Peyer's patch (tissue), 4 donors: ENCODE results near the gene ALB. TPM values are rescaled to one million over a fixed set of nuclear protein-coding genes. Genes with fewer than 3 reads are reported as not detected.

ENCODE experiments used
- DNase-seq, 3 donors: peaks; one replicate each; pipeline ENCODE4 v3.0.0-alpha.2; 2017 to 2019
- H3K27ac ChIP-seq, 4 donors: fragments of 200-600 bp; sonication (generic); one replicate each; pipeline ENCODE4 v1.5.1; 2016 to 2019
- H3K27me3 ChIP-seq, 2 donors: fragments of 200-600 bp; sonication (generic); one replicate each; pipeline ENCODE4 v1.5.1; 2019
- H3K36me3 ChIP-seq, 3 donors: fragments of 200-600 bp; sonication (generic); one replicate each; pipeline ENCODE4 v1.5.1; 2016 to 2019
- H3K4me1 ChIP-seq, 4 donors: fragments of 200-600 bp; sonication (generic); one replicate each; pipeline ENCODE4 v1.5.1; 2016 to 2019
- H3K4me3 ChIP-seq, 4 donors: fragments of 200-600 bp; sonication (generic); 1 replicate in 3 of 4; 2 replicates in 1 of 4; pipeline ENCODE4 v1.5.1; 2016 to 2019; ENCODE audit warnings: mild to moderate bottlenecking in 1 of 4
- H3K9me3 ChIP-seq, 4 donors: fragments of 200-600 bp; sonication (generic); one replicate each; pipeline ENCODE4 v1.5.1; 2016 to 2019; ENCODE audit warnings: mild to moderate bottlenecking in 1 of 4
- CTCF ChIP-seq, 6 experiments: fragments of 450-650 bp in 4 of 6; fragments of 200-600 bp in 2 of 6; sonication (generic) in 1 of 6; IDR thresholded peaks; one replicate each; pipeline ENCODE4 v1.5.1; 2017 to 2019; ENCODE audit warnings: antibody characterized with exemption in 6 of 6, mild to moderate bottlenecking in 3 of 6, moderate library complexity in 1 of 6
- POLR2A ChIP-seq, 2 donors: fragments of 450-650 bp; IDR thresholded peaks; one replicate each; pipeline ENCODE4 v1.5.1; 2017; ENCODE audit warnings: antibody characterized with exemption in 2 of 2, mild to moderate bottlenecking in 2 of 2, moderate library complexity in 2 of 2
- total RNA-seq, 4 donors: library from RNA; depleted of rRNA; stranded (reverse); fragments of >200 nt; gene quantifications; one replicate each; pipeline ENCODE4 v1.1.0, GENCODE V29; 2016

The ALB gene
- total RNA-seq, 4 donors from 2014 or later, result 0.66 to 2.5 TPM; not detected in 2

- Histone ChIP-seq H3K4me1 (peaks cover 0 to 2% (median 0%) of the 10 kb centered on the region in 4 donors), H3K27ac (no peak overlapping the region), H3K27me3 (no peaks in the 10 kb centered on the region), H3K4me3 (no peak overlapping the region), H3K9me3 (no peaks in the 10 kb centered on the region), H3K36me3 (no peaks in the 10 kb centered on the region)
- DNase-seq, result no peak
- no peak for TF ChIP-seq CTCF (IDR thresholded peaks at IDR 0.05)
- no peak for TF ChIP-seq POLR2A (IDR thresholded peaks at IDR 0.05)
Measured at GRCh38 chr4:73437558-73437956, 33.5 kb downstream of the ALB start.

GRCh38 chr4:73438048-73438447, 34.0 kb downstream of the ALB start:
- H3K27me3 ChIP-seq, result no peaks in the 10 kb centered on the region
- no peak overlapping the region for H3K27ac ChIP-seq
- H3K36me3 ChIP-seq, result no peaks in the 10 kb centered on the region
- TF ChIP-seq POLR2A (IDR thresholded peaks at IDR 0.05) (no peak), CTCF (IDR thresholded peaks at IDR 0.05) (no peak)
- H3K4me1 ChIP-seq, result no peaks in the 10 kb centered on the region
- no peak overlapping the region for H3K4me3 ChIP-seq
- no peak for DNase-seq
- no peaks in the 10 kb centered on the region for H3K9me3 ChIP-seq

GRCh38 chr4:73438582-73439215, 34.6 kb downstream of the ALB start:
- Histone ChIP-seq H3K27ac (no peak overlapping the region), H3K36me3 (no peaks in the 10 kb centered on the region), H3K27me3 (no peaks in the 10 kb centered on the region), H3K9me3 (no peaks in the 10 kb centered on the region), H3K4me1 (no peaks in the 10 kb centered on the region), H3K4me3 (no peak overlapping the region)
- TF ChIP-seq POLR2A (IDR thresholded peaks at IDR 0.05) (no peak), CTCF (IDR thresholded peaks at IDR 0.05) (no peak)
- peak in 1 of 3 donors; percentile 48 for DNase-seq

- no peaks in the 10 kb centered on the region for H3K9me3 ChIP-seq
- no peak for TF ChIP-seq POLR2A (IDR thresholded peaks at IDR 0.05)
- TF ChIP-seq CTCF (IDR thresholded peaks at IDR 0.05), result no peak
- H3K4me1 ChIP-seq, result no peaks in the 10 kb centered on the region
- H3K4me3 ChIP-seq, result no peak overlapping the region
- no peak overlapping the region for H3K27ac ChIP-seq
- H3K27me3 ChIP-seq, result no peaks in the 10 kb centered on the region
- no peak for DNase-seq
- H3K36me3 ChIP-seq, result no peaks in the 10 kb centered on the region
Measured at GRCh38 chr4:73439445-73439844, 35.4 kb downstream of the ALB start.

GRCh38 chr4:73439991-73440390, 35.9 kb downstream of the ALB start:
- TF ChIP-seq CTCF (IDR thresholded peaks at IDR 0.05) (no peak), POLR2A (IDR thresholded peaks at IDR 0.05) (no peak)

GRCh38 chr4:73440653-73441052, 36.6 kb downstream of the ALB start:
- TF ChIP-seq CTCF (IDR thresholded peaks at IDR 0.05), result no peak
- TF ChIP-seq POLR2A (IDR thresholded peaks at IDR 0.05), result no peak
- Histone ChIP-seq H3K4me3 (no peak overlapping the region), H3K4me1 (no peaks in the 10 kb centered on the region), H3K27me3 (no peaks in the 10 kb centered on the region), H3K36me3 (no peaks in the 10 kb centered on the region), H3K9me3 (no peaks in the 10 kb centered on the region), H3K27ac (no peak overlapping the region)
- no peak for DNase-seq

More at GRCh38 chr4:73439991-73440390, 35.9 kb downstream of the ALB start:
- no peak for DNase-seq
- no peak overlapping the region for H3K4me3 ChIP-seq
- H3K27me3 ChIP-seq, result no peaks in the 10 kb centered on the region
- no peak overlapping the region for H3K27ac ChIP-seq
- no peaks in the 10 kb centered on the region for H3K4me1 ChIP-seq
- H3K36me3 ChIP-seq, result no peaks in the 10 kb centered on the region
- H3K9me3 ChIP-seq, result no peaks in the 10 kb centered on the region
